ENCODE results near the gene SPATA24.

GRCh38 chr5:139413963-139414362 is 10.1 kb upstream of the SPATA24 start:
- no peak for TF ChIP-seq CTCF (IDR thresholded peaks at IDR 0.05)
- no peak for TF ChIP-seq ZFX (IDR thresholded peaks at IDR 0.05; ENCODE audit: borderline replicate concordance)
